K562 (cell line): ENCODE results near the gene TMEM131L. TPM values are rescaled to one million over a fixed set of nuclear protein-coding genes. Genes with fewer than 3 reads are reported as not detected.

ENCODE experiments used
- CBX8 ChIP-seq: fragments of 200-600 bp; sonication (generic); IDR thresholded peaks from 2 replicates; pipeline ENCODE4 v1.6.1; 2012; ENCODE audit warnings: borderline replicate concordance, mixed run types, low read depth, mild to moderate bottlenecking, moderate library complexity, mixed read lengths, low read length, control low read depth, inconsistent platforms; ENCODE audit not compliant: poor library complexity, severe bottlenecking; ENCODE audit errors: extremely low read depth
- DMBX1 ChIP-seq: fragments of 250-450 bp; sonication (Bioruptor Pico); IDR thresholded peaks from 2 replicates; pipeline ENCODE4 v1.8.0; 2022; ENCODE audit warnings: inconsistent platforms, mild to moderate bottlenecking, moderate library complexity, borderline replicate concordance
- DPF2 ChIP-seq: fragments of 450-650 bp; IDR thresholded peaks from 2 replicates; pipeline ENCODE4 v1.6.1; 2016
- EP400 ChIP-seq: fragments of 450-650 bp; IDR thresholded peaks from 2 replicates; pipeline ENCODE4 v1.6.1; 2017; ENCODE audit warnings: antibody characterized with exemption, mild to moderate bottlenecking, moderate library complexity
- HCFC1 ChIP-seq: IDR thresholded peaks from 2 replicates; pipeline ENCODE4 v1.6.1; 2012; ENCODE audit warnings: low read depth, low read length, improper control_type of control experiment
- HDAC1 ChIP-seq, 2 experiments: fragments of 450-650 bp; IDR thresholded peaks; 2 replicates each; pipeline ENCODE4 v1.6.1; 2016 to 2017; ENCODE audit warnings: inconsistent platforms in 1 of 2, mild to moderate bottlenecking in 1 of 2, moderate library complexity in 1 of 2
- HDAC2 ChIP-seq: fragments of 450-650 bp; IDR thresholded peaks from 2 replicates; pipeline ENCODE4 v1.6.1; 2016; ENCODE audit warnings: mild to moderate bottlenecking
- HDAC8 ChIP-seq: fragments of 450-650 bp; IDR thresholded peaks from 2 replicates; pipeline ENCODE4 v1.6.1; 2016; ENCODE audit warnings: mild to moderate bottlenecking, missing genetic modification characterization, moderate library complexity, missing compliant biosample characterization
- KLF13 ChIP-seq: fragments of 450-650 bp; IDR thresholded peaks from 2 replicates; pipeline ENCODE4 v1.6.1; 2016; ENCODE audit warnings: missing genetic modification characterization, low read depth, mild to moderate bottlenecking, missing compliant biosample characterization, moderate library complexity, borderline replicate concordance
- LCOR ChIP-seq: sonication (generic); formaldehyde crosslinking; IDR thresholded peaks from 2 replicates; pipeline ENCODE4 v1.8.0; 2022; ENCODE audit warnings: mild to moderate bottlenecking, missing genetic modification reagents
- PRMT5 ChIP-seq: sonication (generic); formaldehyde crosslinking; IDR thresholded peaks from 2 replicates; pipeline ENCODE4 v1.5.0; 2020; ENCODE audit warnings: missing genetic modification reagents
- TAL1 ChIP-seq: fragments of 450-650 bp; IDR thresholded peaks from 2 replicates; pipeline ENCODE4 v1.6.1; 2016; ENCODE audit warnings: mild to moderate bottlenecking
- ZC3H4 ChIP-seq: sonication (generic); formaldehyde crosslinking; IDR thresholded peaks from 2 replicates; pipeline ENCODE4 v1.9.0; 2021; ENCODE audit warnings: missing genetic modification reagents, borderline replicate concordance
- polyA plus RNA-seq, 8 experiments: library from polyadenylated mRNA; depleted of rRNA in 4 of 8; stranded (reverse) in 5 of 8; unstranded in 3 of 8; fragments of >200 nt; fragmentation: Nextera tagmentation in 2 of 8; fragmentation: Illumina TruSeq in 1 of 8; extraction: Ambion mirVana in 2 of 8; extraction: Trizol in 1 of 8; gene quantifications; 2 replicates each; pipeline versions ENCODE4 v1.2.1 to v1.2.3, GENCODE V29; 2011 to 2014; ENCODE audit warnings: inconsistent platforms in 1 of 8, missing spikeins in 1 of 8
- total RNA-seq, 7 experiments: library from RNA; depleted of rRNA in 6 of 7; stranded (reverse); fragments of >200 nt in 6 of 7; fragmentation: Illumina TruSeq in 2 of 7; extraction: Trizol in 2 of 7; gene quantifications; 2 replicates each; pipeline versions ENCODE4 v1.2.1 to v1.2.3, GENCODE V29; 2011 to 2021; ENCODE audit warnings: low replicate concordance in 1 of 7
- TF ChIP-seq, protein P1 (sequence below), 2 experiments: fragments of 450-650 bp; conservative IDR thresholded peaks; 2 replicates each; pipeline ENCODE4 v1.6.1; 2017; ENCODE audit warnings: mild to moderate bottlenecking in 2 of 2, moderate library complexity in 2 of 2
- TF ChIP-seq, protein P2 (sequence below): sonication (generic); formaldehyde crosslinking; IDR thresholded peaks from 2 replicates; pipeline ENCODE4 v1.8.0; 2022; ENCODE audit warnings: mild to moderate bottlenecking, missing genetic modification reagents
- TF ChIP-seq, protein P3 (sequence below): fragments of 250-450 bp; sonication (Bioruptor Pico); IDR thresholded peaks from 2 replicates; pipeline ENCODE4 v1.8.0; 2021; ENCODE audit warnings: mild to moderate bottlenecking, moderate library complexity
- TF ChIP-seq, protein P4 (sequence below): fragments of 250-450 bp; sonication (Bioruptor Pico); IDR thresholded peaks from 2 replicates; pipeline ENCODE4 v1.8.0; 2022; ENCODE audit warnings: inconsistent platforms
- TF ChIP-seq, protein P5 (sequence below): fragments of 450-650 bp; IDR thresholded peaks from 2 replicates; pipeline ENCODE4 v1.6.1; 2014; ENCODE audit warnings: low read depth, mild to moderate bottlenecking, moderate library complexity, borderline replicate concordance
- TF ChIP-seq, protein P6 (sequence below): sonication (generic); formaldehyde crosslinking; IDR thresholded peaks from 2 replicates; pipeline ENCODE4 v1.8.1; 2023; ENCODE audit warnings: mild to moderate bottlenecking, missing genetic modification reagents

The TMEM131L gene
- total and polyA plus RNA-seq, 9 of the 15 experiments (the other 6 are each of a cell fraction or from before 2014, with no cell fraction given), result 1.2 to 20.8 (median 12.9) TPM

DNA sequence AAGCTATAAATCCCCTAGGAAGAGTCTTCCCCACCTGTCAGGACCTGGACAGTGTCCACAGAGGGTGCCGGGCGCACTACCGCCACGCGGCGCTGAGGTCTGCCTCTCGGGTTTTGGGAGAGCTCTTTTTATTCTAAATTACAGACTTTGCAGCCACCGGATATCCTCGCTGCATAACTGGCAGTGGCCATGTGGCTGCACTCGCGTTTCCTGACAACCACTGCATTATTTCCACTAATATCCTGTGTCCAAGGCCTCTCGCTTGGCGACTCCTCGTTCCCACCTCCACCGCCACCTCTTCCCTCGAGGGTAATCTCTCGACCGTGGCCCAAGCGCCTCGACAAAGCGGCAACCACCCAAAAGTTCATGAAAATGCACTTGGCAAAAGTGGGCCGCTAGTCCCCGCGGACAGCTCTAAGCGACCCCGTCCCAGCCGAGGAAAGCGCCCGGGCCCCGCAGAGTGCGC, 512 bp upstream of the TMEM131L start (continued):
- TF ChIP-seq KLF13 (tag) (0 out of 2 replicates have a peak, but pooled peaks have one; percentile 23), CBX8 (no peak), HDAC2 (0 out of 2 replicates have a peak, but pooled peaks have one; percentile 26), HDAC8 (peak; percentile 79; the same call in 1 of the 2 replicates), HDAC1 (IDR thresholded peaks at IDR 0.05) (peak in 1 of 2 experiments; percentile 40; a peak in 1 of 4 replicates), PRMT5 (CRISPR knock-in tag) (no peak), TAL1 (no peak), HCFC1 (no peak), DMBX1 (CRISPR knock-in tag) (peak; percentile 68; the same call in 1 of the 2 replicates), DPF2 (no peak; the same call in 1 of the 2 replicates), ZC3H4 (CRISPR knock-in tag) (no peak), EP400 (peak; percentile 74), LCOR (no peak)
- TF ChIP-seq, protein P1, sequence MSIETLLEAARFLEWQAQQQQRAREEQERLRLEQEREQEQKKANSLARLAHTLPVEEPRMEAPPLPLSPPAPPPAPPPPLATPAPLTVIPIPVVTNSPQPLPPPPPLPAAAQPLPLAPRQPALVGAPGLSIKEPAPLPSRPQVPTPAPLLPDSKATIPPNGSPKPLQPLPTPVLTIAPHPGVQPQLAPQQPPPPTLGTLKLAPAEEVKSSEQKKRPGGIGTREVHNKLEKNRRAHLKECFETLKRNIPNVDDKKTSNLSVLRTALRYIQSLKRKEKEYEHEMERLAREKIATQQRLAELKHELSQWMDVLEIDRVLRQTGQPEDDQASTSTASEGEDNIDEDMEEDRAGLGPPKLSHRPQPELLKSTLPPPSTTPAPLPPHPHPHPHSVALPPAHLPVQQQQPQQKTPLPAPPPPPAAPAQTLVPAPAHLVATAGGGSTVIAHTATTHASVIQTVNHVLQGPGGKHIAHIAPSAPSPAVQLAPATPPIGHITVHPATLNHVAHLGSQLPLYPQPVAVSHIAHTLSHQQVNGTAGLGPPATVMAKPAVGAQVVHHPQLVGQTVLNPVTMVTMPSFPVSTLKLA (conservative IDR thresholded peaks at IDR 0.05), result peak in 1 of 2 experiments; percentile 84; a peak in 2 of 4 replicates
- TF ChIP-seq, protein P2, sequence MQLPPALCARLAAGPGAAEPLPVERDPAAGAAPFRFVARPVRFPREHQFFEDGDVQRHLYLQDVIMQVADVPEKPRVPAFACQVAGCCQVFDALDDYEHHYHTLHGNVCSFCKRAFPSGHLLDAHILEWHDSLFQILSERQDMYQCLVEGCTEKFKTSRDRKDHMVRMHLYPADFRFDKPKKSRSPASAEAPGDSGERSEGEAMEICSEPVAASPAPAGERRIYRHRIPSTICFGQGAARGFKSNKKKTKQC, result peak; percentile 86
- TF ChIP-seq, protein P3, sequence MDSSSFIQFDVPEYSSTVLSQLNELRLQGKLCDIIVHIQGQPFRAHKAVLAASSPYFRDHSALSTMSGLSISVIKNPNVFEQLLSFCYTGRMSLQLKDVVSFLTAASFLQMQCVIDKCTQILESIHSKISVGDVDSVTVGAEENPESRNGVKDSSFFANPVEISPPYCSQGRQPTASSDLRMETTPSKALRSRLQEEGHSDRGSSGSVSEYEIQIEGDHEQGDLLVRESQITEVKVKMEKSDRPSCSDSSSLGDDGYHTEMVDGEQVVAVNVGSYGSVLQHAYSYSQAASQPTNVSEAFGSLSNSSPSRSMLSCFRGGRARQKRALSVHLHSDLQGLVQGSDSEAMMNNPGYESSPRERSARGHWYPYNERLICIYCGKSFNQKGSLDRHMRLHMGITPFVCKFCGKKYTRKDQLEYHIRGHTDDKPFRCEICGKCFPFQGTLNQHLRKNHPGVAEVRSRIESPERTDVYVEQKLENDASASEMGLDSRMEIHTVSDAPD (CRISPR knock-in tag), result peak; percentile 37; the same call in 1 of the 2 replicates
- TF ChIP-seq, protein P4, sequence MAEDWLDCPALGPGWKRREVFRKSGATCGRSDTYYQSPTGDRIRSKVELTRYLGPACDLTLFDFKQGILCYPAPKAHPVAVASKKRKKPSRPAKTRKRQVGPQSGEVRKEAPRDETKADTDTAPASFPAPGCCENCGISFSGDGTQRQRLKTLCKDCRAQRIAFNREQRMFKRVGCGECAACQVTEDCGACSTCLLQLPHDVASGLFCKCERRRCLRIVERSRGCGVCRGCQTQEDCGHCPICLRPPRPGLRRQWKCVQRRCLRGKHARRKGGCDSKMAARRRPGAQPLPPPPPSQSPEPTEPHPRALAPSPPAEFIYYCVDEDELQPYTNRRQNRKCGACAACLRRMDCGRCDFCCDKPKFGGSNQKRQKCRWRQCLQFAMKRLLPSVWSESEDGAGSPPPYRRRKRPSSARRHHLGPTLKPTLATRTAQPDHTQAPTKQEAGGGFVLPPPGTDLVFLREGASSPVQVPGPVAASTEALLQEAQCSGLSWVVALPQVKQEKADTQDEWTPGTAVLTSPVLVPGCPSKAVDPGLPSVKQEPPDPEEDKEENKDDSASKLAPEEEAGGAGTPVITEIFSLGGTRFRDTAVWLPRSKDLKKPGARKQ, result no peak
- TF ChIP-seq, protein P5, sequence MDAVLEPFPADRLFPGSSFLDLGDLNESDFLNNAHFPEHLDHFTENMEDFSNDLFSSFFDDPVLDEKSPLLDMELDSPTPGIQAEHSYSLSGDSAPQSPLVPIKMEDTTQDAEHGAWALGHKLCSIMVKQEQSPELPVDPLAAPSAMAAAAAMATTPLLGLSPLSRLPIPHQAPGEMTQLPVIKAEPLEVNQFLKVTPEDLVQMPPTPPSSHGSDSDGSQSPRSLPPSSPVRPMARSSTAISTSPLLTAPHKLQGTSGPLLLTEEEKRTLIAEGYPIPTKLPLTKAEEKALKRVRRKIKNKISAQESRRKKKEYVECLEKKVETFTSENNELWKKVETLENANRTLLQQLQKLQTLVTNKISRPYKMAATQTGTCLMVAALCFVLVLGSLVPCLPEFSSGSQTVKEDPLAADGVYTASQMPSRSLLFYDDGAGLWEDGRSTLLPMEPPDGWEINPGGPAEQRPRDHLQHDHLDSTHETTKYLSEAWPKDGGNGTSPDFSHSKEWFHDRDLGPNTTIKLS, result peak; percentile 65; the same call in 1 of the 2 replicates
- TF ChIP-seq, protein P6, sequence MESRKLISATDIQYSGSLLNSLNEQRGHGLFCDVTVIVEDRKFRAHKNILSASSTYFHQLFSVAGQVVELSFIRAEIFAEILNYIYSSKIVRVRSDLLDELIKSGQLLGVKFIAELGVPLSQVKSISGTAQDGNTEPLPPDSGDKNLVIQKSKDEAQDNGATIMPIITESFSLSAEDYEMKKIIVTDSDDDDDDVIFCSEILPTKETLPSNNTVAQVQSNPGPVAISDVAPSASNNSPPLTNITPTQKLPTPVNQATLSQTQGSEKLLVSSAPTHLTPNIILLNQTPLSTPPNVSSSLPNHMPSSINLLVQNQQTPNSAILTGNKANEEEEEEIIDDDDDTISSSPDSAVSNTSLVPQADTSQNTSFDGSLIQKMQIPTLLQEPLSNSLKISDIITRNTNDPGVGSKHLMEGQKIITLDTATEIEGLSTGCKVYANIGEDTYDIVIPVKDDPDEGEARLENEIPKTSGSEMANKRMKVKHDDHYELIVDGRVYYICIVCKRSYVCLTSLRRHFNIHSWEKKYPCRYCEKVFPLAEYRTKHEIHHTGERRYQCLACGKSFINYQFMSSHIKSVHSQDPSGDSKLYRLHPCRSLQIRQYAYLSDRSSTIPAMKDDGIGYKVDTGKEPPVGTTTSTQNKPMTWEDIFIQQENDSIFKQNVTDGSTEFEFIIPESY (CRISPR knock-in tag), result peak; percentile 33; the same call in 1 of the 2 replicates
